Measurements from ENCODE around the gene TAS2R40. TPM values are rescaled to one million over a fixed set of nuclear protein-coding genes. Genes with fewer than 3 reads are reported as not detected.

Gene TAS2R40
- total RNA-seq, 1 donor from 2014 or later: not detected

- peak; percentile 100 for TF ChIP-seq CTCF (IDR thresholded peaks at IDR 0.05)
- Mint-ChIP-seq H3K27ac (ENCODE audit: unreplicated experiment) (no peak overlapping the region), H3K36me3 (ENCODE audit: low read depth) (no peaks in the 10 kb centered on the region), H3K9me3 (ENCODE audit: low read depth) (peaks cover 5% of the 10 kb centered on the region), H3K4me3 (ENCODE audit: unreplicated experiment) (no peak overlapping the region), H3K27me3 (ENCODE audit: low read depth) (peaks cover 3% of the 10 kb centered on the region), H3K4me1 (ENCODE audit: low read depth) (peaks cover 9% of the 10 kb centered on the region)
- no peak for DNase-seq (ENCODE audit: low spot score)
Observed at GRCh38 chr7:143214789-143215679, 6.8 kb upstream of the TAS2R40 start.

GRCh38 chr7:143216151-143216550 is 5.7 kb upstream of the TAS2R40 start:
- DNase-seq (ENCODE audit: low spot score): no peak
- H3K36me3 Mint-ChIP-seq (ENCODE audit: low read depth): no peaks in the 10 kb centered on the region

GRCh38 chr7:143216686-143217085 is 5.2 kb upstream of the TAS2R40 start:
- Mint-ChIP-seq H3K36me3 (ENCODE audit: low read depth) (no peaks in the 10 kb centered on the region), H3K4me3 (ENCODE audit: unreplicated experiment) (no peak overlapping the region), H3K9me3 (ENCODE audit: low read depth) (peaks cover 3% of the 10 kb centered on the region), H3K27ac (ENCODE audit: unreplicated experiment) (no peak overlapping the region), H3K4me1 (ENCODE audit: low read depth) (peaks cover 9% of the 10 kb centered on the region), H3K27me3 (ENCODE audit: low read depth) (peaks cover 3% of the 10 kb centered on the region)
- no peak for TF ChIP-seq CTCF (IDR thresholded peaks at IDR 0.05)
- no peak for DNase-seq (ENCODE audit: low spot score)

More at GRCh38 chr7:143216151-143216550, 5.7 kb upstream of the TAS2R40 start:
- Mint-ChIP-seq H3K4me1 (ENCODE audit: low read depth) (peaks cover 9% of the 10 kb centered on the region), H3K27ac (ENCODE audit: unreplicated experiment) (no peak overlapping the region), H3K9me3 (ENCODE audit: low read depth) (peaks cover 5% of the 10 kb centered on the region), H3K27me3 (ENCODE audit: low read depth) (peaks cover 3% of the 10 kb centered on the region), H3K4me3 (ENCODE audit: unreplicated experiment) (no peak overlapping the region)
- TF ChIP-seq CTCF (IDR thresholded peaks at IDR 0.05): no peak

GRCh38 chr7:143217806-143218205 is 4.0 kb upstream of the TAS2R40 start:
- H3K4me3 Mint-ChIP-seq (ENCODE audit: unreplicated experiment): no peak overlapping the region
- no peaks in the 10 kb centered on the region for H3K9me3 Mint-ChIP-seq (ENCODE audit: low read depth)
- no peak overlapping the region for H3K27ac Mint-ChIP-seq (ENCODE audit: unreplicated experiment)
- H3K36me3 Mint-ChIP-seq (ENCODE audit: low read depth): no peaks in the 10 kb centered on the region
- TF ChIP-seq CTCF (IDR thresholded peaks at IDR 0.05): no peak
- no peak for DNase-seq (ENCODE audit: low spot score)
- H3K4me1 Mint-ChIP-seq (ENCODE audit: low read depth): peaks cover 9% of the 10 kb centered on the region
- peaks cover 8% of the 10 kb centered on the region for H3K27me3 Mint-ChIP-seq (ENCODE audit: low read depth)

- DNase-seq (ENCODE audit: low spot score): no peak
- Mint-ChIP-seq H3K4me3 (ENCODE audit: unreplicated experiment) (no peak overlapping the region), H3K27me3 (ENCODE audit: low read depth) (peaks cover 22% of the 10 kb centered on the region), H3K9me3 (ENCODE audit: low read depth) (no peaks in the 10 kb centered on the region), H3K27ac (ENCODE audit: unreplicated experiment) (no peak overlapping the region), H3K4me1 (ENCODE audit: low read depth) (peaks cover 4% of the 10 kb centered on the region), H3K36me3 (ENCODE audit: low read depth) (peaks cover 2% of the 10 kb centered on the region)
- TF ChIP-seq CTCF (IDR thresholded peaks at IDR 0.05): no peak
Observed at GRCh38 chr7:143221286-143221685, 551 bp upstream of the TAS2R40 start.

Measured in chondrocyte (in vitro differentiated cells).